ENCODE results near the gene EVC. TPM values are rescaled to one million over a fixed set of nuclear protein-coding genes. Genes with fewer than 3 reads are reported as not detected.
A peak's percentile ranks its signal among the peaks of the same experiment; 100 is the strongest.

Gene EVC
- total RNA-seq, 4 donors from 2014 or later = 23.0 to 54.1 (median 30.0) TPM

DNA sequence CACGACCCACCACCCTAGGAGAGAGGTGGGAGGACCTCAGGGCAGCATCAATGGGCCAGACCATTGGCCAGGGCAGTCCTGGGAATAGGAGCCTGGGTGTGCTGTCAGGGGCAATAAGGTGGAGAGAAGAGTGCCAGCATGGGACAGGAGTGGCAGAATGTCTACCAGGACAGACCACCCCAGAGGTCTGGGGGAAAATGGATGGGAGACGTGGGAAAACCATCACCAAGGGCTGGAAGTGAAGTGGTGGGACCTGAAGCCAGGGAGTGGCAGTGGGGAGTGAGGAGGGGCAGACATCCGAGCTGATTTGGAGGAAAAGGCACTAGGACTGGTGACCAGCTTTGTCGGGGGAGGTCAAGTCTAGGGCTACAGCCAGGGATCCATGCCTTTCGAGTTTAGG, 3.6 kb upstream of the EVC start:
- Histone ChIP-seq H3K36me3 (no peaks in the 10 kb centered on the region), H3K4me3 (peak overlapping the region; percentile 69), H3K4me1 (peaks cover 60% of the 10 kb centered on the region), H3K27ac (peak overlapping the region; percentile 85), H3K9me3 (no peaks in the 10 kb centered on the region), H3K27me3 (no peaks in the 10 kb centered on the region)
- DNase-seq (ENCODE audit: low spot score in 2 of 2) = no peak
- WGBS = 55% methylated on average over 5 of the region's 5 CpGs
- TF ChIP-seq POLR2A (IDR thresholded peaks at IDR 0.05) (no peak), CTCF (IDR thresholded peaks at IDR 0.05) (no peak), POLR2AphosphoS5 (IDR thresholded peaks at IDR 0.05) (no peak), EP300 (IDR thresholded peaks at IDR 0.05) (no peak)

DNA sequence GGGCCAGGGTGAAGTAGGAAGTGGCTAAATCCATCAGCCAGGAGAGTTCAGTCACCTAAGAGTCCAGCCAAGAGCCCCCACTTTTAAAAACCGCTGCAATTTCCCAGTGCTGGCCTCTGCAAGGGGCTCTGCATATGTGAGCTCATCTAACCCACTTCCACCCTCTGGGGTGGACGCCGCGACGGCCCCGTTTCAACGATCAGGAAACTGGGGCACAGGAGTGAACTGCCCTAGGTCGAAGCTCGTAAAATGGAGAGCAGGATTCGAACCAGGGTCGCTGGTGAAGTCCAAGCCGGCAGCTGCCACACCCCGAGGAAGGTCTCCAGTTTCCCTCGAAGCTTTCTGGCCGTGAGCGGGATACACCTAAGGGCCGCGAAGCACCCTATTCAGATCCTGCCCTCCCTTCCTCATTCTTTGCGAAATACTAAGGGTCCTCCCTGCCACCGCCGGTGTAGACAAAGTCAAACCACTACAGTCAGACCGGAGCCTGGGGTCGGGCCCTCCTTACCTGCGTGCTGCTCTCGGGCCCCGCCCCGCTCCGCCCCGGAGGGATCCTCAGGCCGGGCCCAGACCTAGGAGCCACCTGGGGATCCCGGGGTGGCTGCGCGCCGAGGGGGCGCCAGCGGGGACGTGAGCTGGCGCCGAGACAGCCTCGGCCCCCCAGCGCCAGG, 3.1 kb upstream of the EVC start:
- TF ChIP-seq POLR2A (IDR thresholded peaks at IDR 0.05) (no peak), CTCF (IDR thresholded peaks at IDR 0.05) (no peak), EP300 (IDR thresholded peaks at IDR 0.05) (no peak), POLR2AphosphoS5 (IDR thresholded peaks at IDR 0.05) (no peak)
- H3K9me3 ChIP-seq = no peaks in the 10 kb centered on the region
- H3K4me3 ChIP-seq = peak overlapping the region; percentile 69
- peak overlapping the region; percentile 85 for H3K27ac ChIP-seq
- no peaks in the 10 kb centered on the region for H3K36me3 ChIP-seq
- DNase-seq (ENCODE audit: low spot score in 2 of 2) = no peak
- 0% methylated on average over 2 of the region's 41 CpGs for WGBS
- peaks cover 66% of the 10 kb centered on the region for H3K4me1 ChIP-seq
- H3K27me3 ChIP-seq = no peaks in the 10 kb centered on the region

GRCh38 chr4:5708449-5709206, 2.4 kb upstream of the EVC start, which contains the start of gene EVC2:
EVC2 (minus strand) TSS chr4:5708559; CDS start chr4:5708513, 46 bp downstream.
- H3K36me3 ChIP-seq = no peaks in the 10 kb centered on the region
- TF ChIP-seq POLR2A (IDR thresholded peaks at IDR 0.05) (peak in 1 of 2 donors; percentile 44), CTCF (IDR thresholded peaks at IDR 0.05) (no peak), EP300 (IDR thresholded peaks at IDR 0.05) (no peak), POLR2AphosphoS5 (IDR thresholded peaks at IDR 0.05) (no peak)
- WGBS = 4% methylated on average over 34 of the region's 57 CpGs
- H3K9me3 ChIP-seq = no peaks in the 10 kb centered on the region
- peak; percentile 88 to 90 for DNase-seq (ENCODE audit: low spot score in 2 of 2)
- H3K27ac ChIP-seq = peak within 1 kb of the TSS; percentile 85
- no peaks in the 10 kb centered on the region for H3K27me3 ChIP-seq
- H3K4me3 ChIP-seq = peak within 1 kb of the TSS; percentile 69
- H3K4me1 ChIP-seq = peaks cover 67% of the 10 kb centered on the region

GRCh38 chr4:5709207-5709575, 1.8 kb upstream of the EVC start:
- Histone ChIP-seq H3K4me1 (peaks cover 67% of the 10 kb centered on the region), H3K27ac (peak overlapping the region; percentile 85), H3K27me3 (no peaks in the 10 kb centered on the region), H3K36me3 (no peaks in the 10 kb centered on the region), H3K4me3 (peak overlapping the region; percentile 69), H3K9me3 (no peaks in the 10 kb centered on the region)
- WGBS = 68% methylated on average over 8 of the region's 8 CpGs
- no peak for DNase-seq (ENCODE audit: low spot score in 2 of 2)
- TF ChIP-seq POLR2A (IDR thresholded peaks at IDR 0.05) (no peak), CTCF (IDR thresholded peaks at IDR 0.05) (no peak), POLR2AphosphoS5 (IDR thresholded peaks at IDR 0.05) (no peak), EP300 (IDR thresholded peaks at IDR 0.05) (no peak)

Data from suprapubic skin (tissue), 4 donors.